ENCODE data around the gene RPL18A. TPM values are rescaled to one million over a fixed set of nuclear protein-coding genes. Genes with fewer than 3 reads are reported as not detected.

The RPL18A gene
- total RNA-seq, 1 experiment from 2014 or later, result 2,038 TPM

- Histone ChIP-seq H3K4me2 (no peak within 1 kb of the TSS), H3K27ac (no peak within 1 kb of the TSS), H3K9me2 (ENCODE audit: insufficient read depth) (no peaks in the 10 kb centered on the region), H3K4me1 (replicated peaks; ENCODE audit: insufficient read depth) (peaks cover 24% of the 10 kb centered on the region), H3K27me3 (ENCODE audit: insufficient read depth, low read depth) (no peaks in the 10 kb centered on the region), H3F3A (ENCODE audit: insufficient read depth, low read depth) (peaks cover 18% of the 10 kb centered on the region), H3K36me3 (ENCODE audit: low read depth) (no peaks in the 10 kb centered on the region), H4K20me1 (ENCODE audit: insufficient read depth) (no peaks in the 10 kb centered on the region), H3K4me3 (no peak within 1 kb of the TSS), H3K79me2 (ENCODE audit: low read depth) (peaks cover 8% of the 10 kb centered on the region), H2AFZ (no peak within 1 kb of the TSS), H3K9me3 (ENCODE audit: insufficient read depth, low read depth) (no peaks in the 10 kb centered on the region)
- POLR2A ChIA-PET (ENCODE audit: unreplicated experiment), result no interaction called here
- intact Hi-C loops (cut with micrococcal nuclease; ENCODE audit: unreplicated experiment), result no loop called here
- DNase-seq, result no peak
- TF ChIP-seq CTCF (conservative IDR thresholded peaks at IDR 0.05), result no peak
- TF ChIP-seq EZH2 (IDR thresholded peaks at IDR 0.05; ENCODE audit: low read depth), result no peak
- no TSS peak for BruUV-seq (replicated peaks)
- CTCF ChIA-PET, result interaction anchor here (0.6 kb wide), 1 partner anchor 482 kb away, joined by 3 read pairs; no protein-coding TSS in a partner anchor
Observed at GRCh38 chr19:17847538-17848366, 12.0 kb upstream of the RPL18A start, which contains the start of gene JAK3. TSS of gene JAK3 (minus strand) at chr19:17847982. CDS start at chr19:17844417, 3,565 bp downstream.

GRCh38 chr19:17848595-17849292, 11.0 kb upstream of the RPL18A start:
- ChIA-PET POLR2A (ENCODE audit: unreplicated experiment) (no interaction called here), CTCF (interaction anchor here (0.6 kb wide), 1 partner anchor 30 kb away, joined by 5 read pairs; no protein-coding TSS in a partner anchor)
- Histone ChIP-seq H3K79me2 (ENCODE audit: low read depth) (no peaks in the 10 kb centered on the region), H3F3A (ENCODE audit: insufficient read depth, low read depth) (peaks cover 18% of the 10 kb centered on the region), H3K9me2 (ENCODE audit: insufficient read depth) (no peaks in the 10 kb centered on the region), H3K4me1 (replicated peaks; ENCODE audit: insufficient read depth) (peaks cover 18% of the 10 kb centered on the region), H3K9me3 (ENCODE audit: insufficient read depth, low read depth) (no peaks in the 10 kb centered on the region), H3K4me3 (no peak overlapping the region), H3K36me3 (ENCODE audit: low read depth) (no peaks in the 10 kb centered on the region), H3K4me2 (no peak overlapping the region), H4K20me1 (ENCODE audit: insufficient read depth) (no peaks in the 10 kb centered on the region), H3K27me3 (ENCODE audit: insufficient read depth, low read depth) (no peaks in the 10 kb centered on the region), H3K27ac (no peak overlapping the region), H2AFZ (no peak overlapping the region)
- no TSS peak for BruUV-seq (replicated peaks)
- TF ChIP-seq CTCF (conservative IDR thresholded peaks at IDR 0.05), result no peak
- no peak for TF ChIP-seq EZH2 (IDR thresholded peaks at IDR 0.05; ENCODE audit: low read depth)
- no peak for DNase-seq
- intact Hi-C loops (cut with micrococcal nuclease; ENCODE audit: unreplicated experiment), result no loop called here

- no peaks in the 10 kb centered on the region for H3K79me2 ChIP-seq (ENCODE audit: low read depth)
Observed at GRCh38 chr19:17854061-17854460, 5.6 kb upstream of the RPL18A start.

More at GRCh38 chr19:17854061-17854460, 5.6 kb upstream of the RPL18A start:
- no peaks in the 10 kb centered on the region for H4K20me1 ChIP-seq (ENCODE audit: insufficient read depth)
- ChIA-PET POLR2A (ENCODE audit: unreplicated experiment) (interaction anchor here (0.6 kb wide), 1 partner anchor 248 kb away, joined by 10 read pairs; no protein-coding TSS in a partner anchor), CTCF (interaction anchor here (0.6 kb wide), 1 partner anchor 20 kb away, joined by 3 read pairs; no protein-coding TSS in a partner anchor)
- intact Hi-C loops (cut with micrococcal nuclease; ENCODE audit: unreplicated experiment), result loop anchor here (10.0 kb wide), 1 partner anchor 139 kb away; the partner anchor contains the start of gene MAP1S
- H3K9me3 ChIP-seq (ENCODE audit: insufficient read depth, low read depth), result no peaks in the 10 kb centered on the region
- H3F3A ChIP-seq (ENCODE audit: insufficient read depth, low read depth), result peaks cover 21% of the 10 kb centered on the region
- H3K9me2 ChIP-seq (ENCODE audit: insufficient read depth), result no peaks in the 10 kb centered on the region
- TF ChIP-seq EZH2 (IDR thresholded peaks at IDR 0.05; ENCODE audit: low read depth), result no peak
- TF ChIP-seq CTCF (conservative IDR thresholded peaks at IDR 0.05), result no peak
- peak in 1 of 2 experiments; percentile 22 for DNase-seq
- H3K4me3 ChIP-seq, result no peak overlapping the region
- H2AFZ ChIP-seq, result no peak overlapping the region
- no peaks in the 10 kb centered on the region for H3K27me3 ChIP-seq (ENCODE audit: insufficient read depth, low read depth)
- no peaks in the 10 kb centered on the region for H3K36me3 ChIP-seq (ENCODE audit: low read depth)
- H3K4me1 ChIP-seq (replicated peaks; ENCODE audit: insufficient read depth), result peaks cover 19% of the 10 kb centered on the region
- no TSS peak for BruUV-seq (replicated peaks)
- no peak overlapping the region for H3K4me2 ChIP-seq
- H3K27ac ChIP-seq, result no peak overlapping the region
